Kidney tubule cell (primary cell): Measurements from ENCODE around the gene PDE4D.

ENCODE experiments used
- DNase-seq: peaks from one replicate; pipeline ENCODE4 v3.0.0-alpha.2; 2018; ENCODE audit warnings: low spot score

Gene PDE4D

GRCh38 chr5:59741599-59741998 is 151.9 kb downstream of the PDE4D start:
- no peak for DNase-seq

GRCh38 chr5:59738024-59738423 is 155.5 kb downstream of the PDE4D start:
- DNase-seq = no peak

DNA sequence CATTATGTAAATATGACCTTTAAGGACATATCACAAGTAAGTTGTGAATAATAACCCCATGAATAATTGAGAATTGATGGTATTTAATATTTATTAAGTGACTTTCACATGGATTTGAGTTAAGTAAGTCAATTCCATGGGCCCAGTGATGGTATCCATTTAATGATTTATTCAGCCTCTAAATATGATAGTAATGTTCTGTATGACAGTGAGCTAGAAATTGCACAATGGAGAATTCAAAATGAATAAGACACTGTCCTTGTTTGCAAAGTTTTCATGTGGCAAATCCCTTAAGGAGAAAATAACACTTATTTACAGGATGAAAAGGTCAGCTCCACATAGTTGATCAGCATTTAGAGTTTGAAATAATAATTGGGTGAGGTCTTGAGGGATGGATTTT is 160.7 kb downstream of the PDE4D start:
- no peak for DNase-seq

DNA sequence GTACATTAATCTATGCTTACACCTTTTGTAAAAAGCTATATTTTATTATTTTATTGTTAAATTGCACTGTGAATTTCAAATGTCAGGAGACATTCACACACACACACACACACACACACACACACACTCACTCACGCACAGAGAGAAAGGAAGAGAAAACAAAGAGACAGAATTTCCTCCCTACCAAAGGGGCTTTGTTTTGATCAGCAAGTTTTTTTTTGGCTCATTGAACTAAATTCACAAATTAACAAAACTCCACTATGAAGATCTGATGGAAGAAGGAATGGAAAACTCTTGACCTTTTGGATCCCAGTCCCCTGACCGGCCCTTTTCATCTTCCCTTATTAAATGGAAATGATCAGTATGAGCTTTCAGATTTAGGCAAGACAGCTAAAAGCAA is 161.2 kb downstream of the PDE4D start:
- no peak for DNase-seq

DNA sequence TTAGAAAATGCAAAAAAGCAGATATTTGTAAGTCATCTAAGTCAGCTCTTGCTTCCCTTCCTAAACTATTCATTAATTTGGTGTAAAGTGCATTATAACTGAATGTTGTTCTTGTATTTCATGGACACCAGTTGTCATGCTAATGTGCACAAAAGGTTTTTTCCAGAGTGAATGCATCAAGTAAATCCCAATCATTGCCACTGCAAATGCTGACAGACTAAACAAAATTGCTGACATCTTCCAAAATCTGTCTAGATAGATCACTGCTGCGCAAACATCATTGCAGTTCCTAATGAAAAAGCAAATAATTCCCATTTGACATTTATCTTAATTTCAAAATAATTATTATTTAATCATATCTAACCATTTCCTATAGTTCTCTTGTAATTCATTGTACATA is 161.7 kb downstream of the PDE4D start:
- no peak for DNase-seq

GRCh38 chr5:59729820-59730219 is 163.7 kb downstream of the PDE4D start:
- DNase-seq = no peak

DNA sequence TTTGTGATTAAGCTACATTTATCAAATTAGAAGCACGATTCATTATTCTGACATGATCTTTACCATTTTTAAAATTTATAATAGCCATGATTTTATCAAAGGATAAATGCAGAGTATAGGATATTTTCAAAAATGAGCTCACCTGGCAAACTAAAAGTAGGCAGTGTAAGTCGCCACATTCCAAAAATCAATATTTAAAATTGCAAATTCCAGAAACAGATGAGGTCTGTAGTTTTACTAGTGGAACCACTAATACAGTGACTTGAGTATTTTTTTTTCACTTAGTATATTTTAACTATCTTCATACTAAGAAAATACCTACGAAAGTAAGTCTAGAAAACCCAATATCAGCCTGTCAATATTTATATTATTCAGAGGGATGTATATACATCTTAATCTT is 164.2 kb downstream of the PDE4D start:
- no peak for DNase-seq

DNA sequence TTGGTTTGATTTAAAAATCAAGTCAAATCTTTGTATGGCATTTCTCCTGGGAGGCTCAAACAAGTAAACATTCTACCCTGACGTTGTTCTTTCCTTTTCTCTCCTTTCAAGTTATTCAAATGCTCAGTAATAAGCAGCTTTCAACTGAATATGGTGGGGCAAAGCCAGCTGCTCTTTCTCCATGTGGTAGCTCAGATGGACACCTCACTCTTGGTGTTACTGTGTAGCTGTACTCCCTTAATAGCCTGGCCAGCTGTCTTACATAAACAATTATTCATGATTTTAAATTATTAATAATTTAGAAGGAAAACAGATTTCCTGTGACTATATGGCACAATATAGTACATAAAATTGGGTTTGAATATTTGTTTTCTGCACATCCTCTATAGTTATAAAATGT is 165.2 kb downstream of the PDE4D start:
- DNase-seq = no peak

DNA sequence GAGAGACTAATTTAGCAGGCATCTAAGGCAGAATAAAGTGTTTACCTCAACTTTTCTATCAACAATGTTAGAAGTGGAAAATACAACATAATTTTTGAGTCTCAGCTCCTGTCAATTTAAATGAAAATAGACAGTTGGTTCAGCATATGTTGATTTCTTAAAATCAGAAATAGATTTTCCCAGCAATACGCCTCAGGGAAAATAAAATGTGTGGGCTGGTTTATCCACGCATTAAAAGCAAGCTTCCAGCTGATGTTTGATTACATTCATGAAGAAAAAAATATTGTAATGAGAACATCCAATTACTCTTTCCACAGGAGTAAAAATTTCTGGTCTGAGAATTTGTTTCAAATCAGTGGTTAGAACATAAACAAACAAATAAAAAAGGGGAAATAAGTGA is 166.3 kb downstream of the PDE4D start:
- no peak for DNase-seq

GRCh38 chr5:59725392-59725767 is 168.1 kb downstream of the PDE4D start:
- DNase-seq = no peak

GRCh38 chr5:59724482-59725391 is 168.8 kb downstream of the PDE4D start:
- peak; percentile 58 for DNase-seq

DNA sequence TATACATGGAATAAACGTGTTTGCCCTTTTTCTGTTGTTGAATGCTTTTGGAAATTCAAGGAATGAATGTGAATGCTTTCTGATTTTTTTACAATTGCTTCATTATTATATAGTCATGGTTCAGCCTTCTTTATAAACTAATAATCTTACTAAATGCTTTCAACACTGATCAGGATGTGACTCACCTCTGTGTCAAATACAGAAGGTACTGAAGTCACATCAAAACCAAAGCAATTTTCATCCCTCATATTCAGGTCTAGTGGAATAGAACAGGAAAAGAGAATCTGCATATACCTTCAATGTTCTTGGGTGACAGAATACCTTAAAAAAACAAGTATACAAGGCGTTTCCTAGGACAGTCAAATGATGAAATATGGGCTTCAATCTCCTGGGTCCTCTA is 170.7 kb downstream of the PDE4D start:
- DNase-seq = peak; percentile 56

DNA sequence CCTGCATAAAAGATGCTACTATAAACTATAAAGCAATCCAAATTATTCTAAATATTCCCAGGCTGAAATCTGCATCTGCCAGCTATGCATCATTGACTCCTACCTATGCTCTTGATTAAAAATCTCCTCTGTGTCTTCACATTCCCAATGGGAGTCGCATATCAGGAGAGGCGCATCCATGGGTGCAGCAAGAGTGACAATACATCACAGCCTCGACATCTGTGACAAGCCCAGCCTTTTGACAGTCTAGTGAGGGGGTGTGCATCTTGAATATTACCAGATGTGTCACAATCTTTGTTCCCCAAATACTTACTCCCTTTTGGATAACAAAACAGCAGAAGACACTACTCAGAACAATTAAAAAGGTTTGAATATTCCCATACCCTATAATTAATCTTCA is 171.8 kb downstream of the PDE4D start:
- no peak for DNase-seq

GRCh38 chr5:59720063-59720462 is 173.5 kb downstream of the PDE4D start:
- no peak for DNase-seq

GRCh38 chr5:59716966-59717500 is 176.5 kb downstream of the PDE4D start:
- DNase-seq = no peak

- DNase-seq = no peak
These were observed 177.5 kb downstream of the PDE4D start for GRCh38 chr5:59716029-59716428.

GRCh38 chr5:59715228-59715627 is 178.3 kb downstream of the PDE4D start:
- DNase-seq = no peak

DNA sequence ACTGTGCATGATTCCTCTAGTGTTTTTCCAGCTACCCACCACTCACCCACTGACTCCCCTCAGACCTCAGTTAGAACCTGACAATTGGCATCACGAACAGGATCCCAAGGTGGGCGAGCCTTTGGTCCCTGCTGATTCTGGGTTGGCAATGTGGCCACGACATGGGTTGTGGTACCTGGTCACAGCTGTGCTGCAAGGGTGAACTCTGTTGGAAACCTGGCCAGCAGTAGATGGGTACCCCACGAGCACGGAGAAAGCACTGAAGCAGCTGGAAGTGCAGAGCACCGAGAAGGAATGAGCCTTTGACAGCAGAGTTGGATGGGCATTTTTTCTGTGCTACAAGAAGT is 180.1 kb downstream of the PDE4D start:
- DNase-seq = no peak

DNA sequence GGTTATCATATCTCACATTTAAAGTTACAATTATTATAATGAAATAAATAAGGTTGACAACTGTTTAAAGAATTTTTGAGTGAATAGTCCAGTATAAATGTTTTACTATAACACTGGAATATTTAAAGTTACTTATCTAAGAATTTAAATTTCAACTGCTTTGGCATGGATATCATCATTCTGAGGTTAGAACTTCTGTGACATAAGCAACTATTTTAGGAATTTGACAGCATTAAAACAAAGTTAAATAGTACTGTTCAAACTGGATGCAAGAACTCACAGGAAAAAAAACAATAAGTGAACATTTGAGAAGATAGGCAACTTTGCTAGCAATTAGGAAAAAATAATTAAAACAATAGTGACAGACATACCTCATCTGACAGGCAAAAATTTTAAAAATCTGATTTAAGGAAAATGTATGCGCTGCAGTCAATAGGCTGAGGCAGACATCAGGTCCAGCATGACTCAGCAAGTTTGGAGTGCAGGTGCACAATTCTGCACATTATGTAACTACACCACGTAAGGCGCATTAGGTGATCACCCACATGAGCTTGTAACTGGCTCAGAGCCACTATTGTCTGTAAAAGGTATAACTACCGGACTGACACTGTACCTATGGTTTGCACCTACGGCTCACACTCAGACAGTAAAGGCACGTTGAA is 180.6 kb downstream of the PDE4D start:
- DNase-seq = no peak

DNA sequence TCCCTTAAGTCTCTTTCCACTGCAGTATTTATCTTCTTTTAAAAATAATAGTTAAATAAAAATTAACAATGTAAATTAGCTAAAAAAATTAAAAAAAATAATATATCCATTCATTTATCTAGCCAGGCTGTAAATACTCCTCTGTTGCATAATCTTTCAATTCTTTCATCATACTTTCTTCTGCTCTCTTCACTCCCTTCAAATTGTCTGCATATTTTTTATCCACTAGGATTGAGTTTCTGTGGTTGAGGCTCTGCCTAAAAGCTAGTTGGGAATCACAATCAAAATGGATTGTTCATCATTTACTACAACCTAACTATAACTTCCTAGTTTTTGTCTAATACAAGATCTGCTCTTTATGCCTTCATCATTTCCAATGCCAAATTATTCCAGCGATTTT is 182.2 kb downstream of the PDE4D start:
- no peak for DNase-seq

- peak; percentile 74 for DNase-seq
These were observed 183.7 kb downstream of the PDE4D start for GRCh38 chr5:59709846-59710245.

DNA sequence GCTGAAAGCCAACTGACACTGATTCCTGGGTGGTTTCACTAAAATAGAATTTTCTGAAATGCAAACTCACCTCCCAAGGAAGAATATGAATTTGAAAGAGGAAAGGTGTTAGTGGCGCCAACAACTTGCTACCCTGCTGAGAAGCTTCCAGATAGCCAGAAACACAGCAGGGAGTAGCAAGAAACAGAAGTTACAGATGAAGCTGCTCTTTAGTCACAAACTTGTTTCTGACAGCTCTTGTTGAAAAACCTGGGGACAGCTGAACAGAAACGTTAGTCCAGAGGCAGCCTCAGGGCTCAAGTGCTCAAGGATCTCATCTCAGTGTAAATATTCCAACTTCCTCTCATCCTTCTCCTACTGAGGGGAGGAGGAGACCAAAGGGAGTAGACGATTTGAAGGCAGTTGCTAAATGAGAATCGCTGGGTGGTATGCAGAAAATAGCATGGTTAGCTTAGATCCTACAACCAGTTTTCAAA is 184.1 kb downstream of the PDE4D start:
- DNase-seq = no peak

GRCh38 chr5:59704936-59705335 is 188.6 kb downstream of the PDE4D start:
- no peak for DNase-seq
